ENCODE results near the gene FAM210B. TPM values are rescaled to one million over a fixed set of nuclear protein-coding genes. Genes with fewer than 3 reads are reported as not detected.

FAM210B gene
- total and polyA plus RNA-seq, 9 of the 15 experiments (the other 6 are each of a cell fraction or from before 2014, with no cell fraction given) = 12.1 to 87.3 (median 47.6) TPM

- no peak for TF ChIP-seq ZNF398 (CRISPR knock-in tag; IDR thresholded peaks at IDR 0.05)
- TF ChIP-seq POLR2AphosphoS2 (IDR thresholded peaks at IDR 0.05; ENCODE audit: low read length) = no peak
- TF ChIP-seq MEF2A (IDR thresholded peaks at IDR 0.05; ENCODE audit: control insufficient read depth, low read depth, low read length) = no peak
- no peak for TF ChIP-seq SIN3B (IDR thresholded peaks at IDR 0.05; ENCODE audit: low read depth)
- no peak for TF ChIP-seq SRSF7 (optimal IDR thresholded peaks at IDR 0.05; ENCODE audit: low read depth, low read length)
- peak; percentile 59 for TF ChIP-seq BHLHE40 (IDR thresholded peaks at IDR 0.05; ENCODE audit: low read length)
- peak in 1 of 2 experiments; percentile 16; a peak in 1 of 4 replicates for TF ChIP-seq TEAD1 (CRISPR knock-in tag; IDR thresholded peaks at IDR 0.05)
- TF ChIP-seq ZNF511 (CRISPR knock-in tag; IDR thresholded peaks at IDR 0.05) = no peak
- TF ChIP-seq ARHGAP35 (IDR thresholded peaks at IDR 0.05; ENCODE audit: partially characterized antibody) = no peak
- TF ChIP-seq ZNF274 (IDR thresholded peaks at IDR 0.05; ENCODE audit: borderline replicate concordance, low read depth, low read length) = peak; percentile 69; the same call in 1 of the 2 replicates
- TF ChIP-seq CREM (IDR thresholded peaks at IDR 0.05; ENCODE audit: low read depth) = peak; percentile 78
- no peak for TF ChIP-seq FOXP4 (CRISPR knock-in tag; IDR thresholded peaks at IDR 0.05; ENCODE audit: borderline replicate concordance)
- TF ChIP-seq EZH2 (IDR thresholded peaks at IDR 0.05; ENCODE audit: borderline replicate concordance, low read depth, low read length) = no peak
- no peak for TF ChIP-seq MXD1 (CRISPR knock-in tag; IDR thresholded peaks at IDR 0.05; ENCODE audit: borderline replicate concordance, poor library complexity, severe bottlenecking)
- TF ChIP-seq ZNF584 (CRISPR knock-in tag; IDR thresholded peaks at IDR 0.05; ENCODE audit: low read depth) = peak; percentile 58; the same call in 1 of the 2 replicates
- no peak for TF ChIP-seq TCF15 (CRISPR knock-in tag; IDR thresholded peaks at IDR 0.05)
- no peak for TF ChIP-seq SETDB1 (IDR thresholded peaks at IDR 0.05; ENCODE audit: low read length)
- no peak for TF ChIP-seq PHTF2 (CRISPR knock-in tag; IDR thresholded peaks at IDR 0.05)
- peak; percentile 66 for TF ChIP-seq PKNOX1 (IDR thresholded peaks at IDR 0.05)
- TF ChIP-seq PRMT5 (CRISPR knock-in tag; IDR thresholded peaks at IDR 0.05) = no peak
- TF ChIP-seq ZNF224 (CRISPR knock-in tag; IDR thresholded peaks at IDR 0.05) = no peak
Measured at GRCh38 chr20:56362833-56363413, 4.1 kb downstream of the FAM210B start (continued).
